Spleen (tissue), 11 donors: Measurements from ENCODE around the gene FTCDNL1. TPM values are rescaled to one million over a fixed set of nuclear protein-coding genes. Genes with fewer than 3 reads are reported as not detected.

ENCODE experiments used
- DNase-seq: peaks from one replicate; pipeline ENCODE4 v3.0.0-alpha.2; 2020
- H3K27ac ChIP-seq, 8 donors: fragments of 200-600 bp; sonication (generic) in 7 of 8; 1 replicate in 4 of 8; 2 replicates in 4 of 8; pipeline versions ENCODE4 v1.5.0 to v1.8.0; 2016 to 2021; ENCODE audit warnings: inconsistent platforms in 4 of 8, mild to moderate bottlenecking in 4 of 8, moderate library complexity in 1 of 8
- H3K27me3 ChIP-seq, 7 donors: fragments of 200-600 bp; sonication (generic) in 6 of 7; replicated peaks in 1 of 7; 1 replicate in 4 of 7; 2 replicates in 3 of 7; pipeline versions ENCODE4 v1.5.0 to v1.8.0; 2016 to 2021; ENCODE audit warnings: inconsistent platforms in 3 of 7, mild to moderate bottlenecking in 1 of 7
- H3K36me3 ChIP-seq, 6 donors: fragments of 200-600 bp; sonication (generic) in 5 of 6; 1 replicate in 4 of 6; 2 replicates in 2 of 6; pipeline versions ENCODE4 v1.5.0 to v1.8.0; 2016 to 2021; ENCODE audit warnings: inconsistent platforms in 2 of 6
- H3K4me1 ChIP-seq, 6 donors: fragments of 200-600 bp; sonication (generic) in 5 of 6; 1 replicate in 3 of 6; 2 replicates in 3 of 6; pipeline versions ENCODE4 v1.5.0 to v1.8.0; 2016 to 2021; ENCODE audit warnings: inconsistent platforms in 3 of 6
- H3K4me3 ChIP-seq, 8 donors: fragments of 200-600 bp; sonication (generic) in 7 of 8; 1 replicate in 4 of 8; 2 replicates in 4 of 8; pipeline versions ENCODE4 v1.5.0 to v1.8.0; 2016 to 2021; ENCODE audit warnings: inconsistent platforms in 4 of 8, mild to moderate bottlenecking in 4 of 8, moderate library complexity in 2 of 8
- H3K9me3 ChIP-seq, 8 donors: fragments of 200-600 bp; sonication (generic) in 7 of 8; 1 replicate in 4 of 8; 2 replicates in 4 of 8; pipeline versions ENCODE4 v1.5.0 to v1.8.0; 2016 to 2021; ENCODE audit warnings: inconsistent platforms in 4 of 8
- CTCF ChIP-seq, 11 experiments: fragments of 200-600 bp in 7 of 11; fragments of 450-650 bp in 4 of 11; sonication (generic) in 4 of 11; IDR thresholded peaks in 8 of 11; conservative IDR thresholded peaks in 3 of 11; 1 replicate in 7 of 11; 2 replicates in 4 of 11; pipeline versions ENCODE4 v1.4.0 to v1.8.0; 2016 to 2021; ENCODE audit warnings: antibody characterized with exemption in 11 of 11, inconsistent platforms in 4 of 11, mild to moderate bottlenecking in 1 of 11
- POLR2A ChIP-seq, 3 donors: fragments of 450-650 bp; IDR thresholded peaks; one replicate each; pipeline ENCODE4 v1.5.1; 2017; ENCODE audit warnings: antibody characterized with exemption in 3 of 3, mild to moderate bottlenecking in 1 of 3
- POLR2AphosphoS5 ChIP-seq, 3 donors: sonication (generic); formaldehyde crosslinking; IDR thresholded peaks; one replicate each; pipeline ENCODE4 v1.5.1; 2017; ENCODE audit warnings: antibody characterized with exemption in 3 of 3
- WGBS, 5 donors: extraction: QIAGEN DNeasy Blood & Tissue Kit in 3 of 5; methylation state at CpG; one replicate each; pipeline versions ENCODE4 v1.1.5 to v1.1.7; 2013 to 2018; 5-methylcytosine and 5-hydroxymethylcytosine counted together
- intact Hi-C: fragments of 100-400 bp; cut with DNase I; formaldehyde crosslinking; loops from one replicate; pipeline ENCODE4 v1.15.0; 2023; ENCODE audit warnings: low total_unique reads
- polyA plus RNA-seq, 3 donors: library from polyadenylated mRNA; stranded (reverse); fragments of 200-250 nt; gene quantifications; one replicate each; pipeline ENCODE4 v1.2.1, GENCODE V29; 2013
- total RNA-seq, 7 donors: library from RNA; depleted of rRNA in 3 of 7; stranded (reverse); fragments of >200 nt in 3 of 7; fragmentation: NEBNext Ultra II Directional in 4 of 7; extraction: Animal tissue kit (Norgen Biotek cat#: 25700) in 4 of 7; gene quantifications; one replicate each; pipeline versions ENCODE4 v1.1.0 to v1.2.1, GENCODE V29; 2016 to 2021
- donor health status: healthy with polysubstance abuse.
- donor health status: DM: no; HTN: no; CAD: no; lungs with moderate emphysema.
- donor health status: DM: no; HTN: no; CAD: no.
- donor health status: Bipolar disorder and iron deficiency.
- donor health status: healthy.
- donor health status: DM: no; HTN: no; CAD: no.
- donor health status: DM: yes; HTN: yes; CAD: no.

Gene FTCDNL1
- total and polyA plus RNA-seq, 10 donors: 2.1 to 10.3 (median 7.0) TPM

- H3K4me1 ChIP-seq: peaks cover 0 to 28% (median 19%) of the 10 kb centered on the region in 6 donors
- intact Hi-C loops: no loop called here
- TF ChIP-seq POLR2AphosphoS5 (IDR thresholded peaks at IDR 0.05) (no peak), CTCF (IDR thresholded peaks at IDR 0.05 in 8 of 11, conservative IDR thresholded peaks at IDR 0.05 in 3 of 11) (no peak), POLR2A (IDR thresholded peaks at IDR 0.05) (no peak)
- H3K36me3 ChIP-seq: no peaks in the 10 kb centered on the region
- H3K4me3 ChIP-seq: no peak overlapping the region
- no peaks in the 10 kb centered on the region for H3K9me3 ChIP-seq
- no peak overlapping the region for H3K27ac ChIP-seq
- DNase-seq: no peak
- 43 to 66% (median 52%) methylated on average over 2 of the region's 2 CpGs for WGBS, 5 donors
- peaks cover 0 to 7% (median 0%) of the 10 kb centered on the region in 7 donors for H3K27me3 ChIP-seq
Observed at GRCh38 chr2:199847181-199847864, 3.7 kb downstream of the FTCDNL1 start.

- Histone ChIP-seq H3K4me1 (no peaks in the 10 kb centered on the region), H3K27ac (no peak overlapping the region), H3K36me3 (peaks cover 0 to 22% (median 0%) of the 10 kb centered on the region in 6 donors), H3K27me3 (no peaks in the 10 kb centered on the region), H3K9me3 (no peaks in the 10 kb centered on the region), H3K4me3 (no peak overlapping the region)
- WGBS, 5 donors: 86 to 94% (median 91%) methylated on average over 3 of the region's 3 CpGs
- DNase-seq: no peak
- TF ChIP-seq POLR2AphosphoS5 (IDR thresholded peaks at IDR 0.05) (no peak), POLR2A (IDR thresholded peaks at IDR 0.05) (no peak), CTCF (IDR thresholded peaks at IDR 0.05 in 8 of 11, conservative IDR thresholded peaks at IDR 0.05 in 3 of 11) (no peak)
- intact Hi-C loops: no loop called here
Observed at GRCh38 chr2:199842631-199843395, 8.2 kb downstream of the FTCDNL1 start.

GRCh38 chr2:199841409-199841808 lies 9.6 kb downstream of the FTCDNL1 start:
- H3K36me3 ChIP-seq: peaks cover 0 to 22% (median 0%) of the 10 kb centered on the region in 6 donors
- H3K27ac ChIP-seq: no peak overlapping the region
- H3K27me3 ChIP-seq: no peaks in the 10 kb centered on the region
- no peak for TF ChIP-seq POLR2AphosphoS5 (IDR thresholded peaks at IDR 0.05)
- TF ChIP-seq POLR2A (IDR thresholded peaks at IDR 0.05): no peak
- TF ChIP-seq CTCF (IDR thresholded peaks at IDR 0.05 in 8 of 11, conservative IDR thresholded peaks at IDR 0.05 in 3 of 11): no peak
- H3K4me1 ChIP-seq: no peaks in the 10 kb centered on the region
- no peaks in the 10 kb centered on the region for H3K9me3 ChIP-seq
- intact Hi-C loops: no loop called here
- 95 to 98% (median 96%) methylated on average over 1 of the region's 1 CpG for WGBS, 5 donors
- no peak for DNase-seq
- H3K4me3 ChIP-seq: no peak overlapping the region

- 80 to 88% (median 84%) methylated on average over 5 of the region's 5 CpGs for WGBS, 5 donors
- intact Hi-C loops: no loop called here
- H3K27me3 ChIP-seq: no peaks in the 10 kb centered on the region
- no peaks in the 10 kb centered on the region for H3K9me3 ChIP-seq
- no peaks in the 10 kb centered on the region for H3K4me1 ChIP-seq
- H3K36me3 ChIP-seq: peaks cover 0 to 22% (median 0%) of the 10 kb centered on the region in 6 donors
- no peak overlapping the region for H3K4me3 ChIP-seq
- TF ChIP-seq POLR2AphosphoS5 (IDR thresholded peaks at IDR 0.05): no peak
- TF ChIP-seq POLR2A (IDR thresholded peaks at IDR 0.05): no peak
- TF ChIP-seq CTCF (IDR thresholded peaks at IDR 0.05 in 8 of 11, conservative IDR thresholded peaks at IDR 0.05 in 3 of 11): no peak
- DNase-seq: no peak
- H3K27ac ChIP-seq: no peak overlapping the region
Observed at GRCh38 chr2:199838399-199838798, 12.6 kb downstream of the FTCDNL1 start.
